IMR-90 (cell line): ENCODE data around the gene HOXC13. TPM values are rescaled to one million over a fixed set of nuclear protein-coding genes. Genes with fewer than 3 reads are reported as not detected.

ENCODE experiments used
- microRNA-seq, 2 experiments: library from miRNA; stranded (forward) in 1 of 2; unstranded in 1 of 2; fragments of 10-50 nt in 1 of 2; fragments of <30 nt in 1 of 2; gene quantifications in 1 of 2; microRNA quantifications in 1 of 2; one replicate each; pipeline versions ENCODE3 to v1.1.0; 2013 to 2020; ENCODE audit not compliant: insufficient read depth in 1 of 2, insufficient read length in 1 of 2, unreplicated experiment in 1 of 2
- polyA plus RNA-seq, 3 experiments: library from polyadenylated mRNA; depleted of rRNA; stranded (reverse); fragments of >200 nt; gene quantifications; 2 replicates each; pipeline ENCODE4 v1.2.3, GENCODE V29; 2012; ENCODE audit warnings: low replicate concordance in 1 of 3
- small RNA-seq, 5 experiments: library from RNA; depleted of rRNA; stranded (forward); fragments of <200 nt; gene quantifications; one replicate each; pipeline ENCODE3, GENCODE V24; 2012
- total RNA-seq: library from RNA; depleted of rRNA; stranded (reverse); fragments of >200 nt; gene quantifications from 2 replicates; pipeline ENCODE4 v1.2.3, GENCODE V29; 2012; rRNA removed

HOXC13 gene
- total and polyA plus RNA-seq, 2 of the 4 experiments (the other 2 are of a cell fraction): not detected

Small RNAs within 50 kb of the gene (microRNA-seq; reads per million reads assigned to microRNA genes)
- not detected for gene AC012531.3 (ENCODE audit: insufficient read depth, insufficient read length)
- not detected for gene AC012531.4 (ENCODE audit: insufficient read depth, insufficient read length)
- gene MIR196A2 (ENCODE audit: insufficient read depth in 1 of 2, insufficient read length in 1 of 2, unreplicated experiment in 1 of 2): 2.1 to 93.5 reads per million in 2 experiments
- not detected for gene RF01905 (ENCODE audit: insufficient read depth, insufficient read length)
- not detected for gene RF01906 (ENCODE audit: insufficient read depth, insufficient read length)

Small RNAs within 50 kb of the gene (small RNA-seq; reads per million reads assigned to genes)
- gene AC012531.3 (0 reads per million in 5 experiments), gene AC012531.4 (0 reads per million in 5 experiments), gene MIR196A2 (0 reads per million in 5 experiments), gene RF01905 (0 reads per million in 5 experiments), gene RF01906 (0 reads per million in 5 experiments)

Other genes with a start within 250 kb of the HOXC13 start
- gene CALCOCO1, start 211.4 kb upstream of the HOXC13 start, total RNA-seq: 100.0 and 169 TPM in 2 replicates
- 110 and 156 TPM in 2 replicates for gene CALCOCO1, start 211.4 kb upstream of the HOXC13 start, polyA plus RNA-seq (2012; rRNA removed)
- gene CISTR, start 186.9 kb upstream of the HOXC13 start, total RNA-seq: not detected in 2 replicates
- not detected in 2 replicates for gene CISTR, start 186.9 kb upstream of the HOXC13 start, polyA plus RNA-seq (2012; rRNA removed)
- gene HOXC12, start 16.1 kb downstream of the HOXC13 start, total RNA-seq: not detected in 2 replicates
- gene HOXC12, start 16.1 kb downstream of the HOXC13 start, polyA plus RNA-seq (2012; rRNA removed): not detected in 2 replicates
- not detected in 2 replicates for gene HOXC11, start 34.3 kb downstream of the HOXC13 start, total RNA-seq
- not detected in 2 replicates for gene HOXC11, start 34.3 kb downstream of the HOXC13 start, polyA plus RNA-seq (2012; rRNA removed)
- not detected in 2 replicates for gene HOTAIR, start 36.1 kb downstream of the HOXC13 start, total RNA-seq
- not detected in 2 replicates for gene HOTAIR, start 36.1 kb downstream of the HOXC13 start, polyA plus RNA-seq (2012; rRNA removed)
- gene HOXC10, start 46.3 kb downstream of the HOXC13 start, total RNA-seq: not detected in 2 replicates
- 0.15 TPM in 1 of 2 replicates, not detected in the other for gene HOXC10, start 46.3 kb downstream of the HOXC13 start, polyA plus RNA-seq (2012; rRNA removed)
- gene HOXC9, start 61.3 kb downstream of the HOXC13 start, total RNA-seq: not detected in 2 replicates
- gene HOXC9, start 61.3 kb downstream of the HOXC13 start, polyA plus RNA-seq (2012; rRNA removed): 0.13 and 0.26 TPM in 2 replicates
- 0.18 and 0.28 TPM in 2 replicates for gene HOXC8, start 70.2 kb downstream of the HOXC13 start, total RNA-seq
- 1.3 and 1.4 TPM in 2 replicates for gene HOXC8, start 70.2 kb downstream of the HOXC13 start, polyA plus RNA-seq (2012; rRNA removed)
- not detected in 2 replicates for gene HOXC6, start 89.6 kb downstream of the HOXC13 start, total RNA-seq
- 1.1 TPM in 2 replicates for gene HOXC6, start 89.6 kb downstream of the HOXC13 start, polyA plus RNA-seq (2012; rRNA removed)
- gene HOXC5, start 94.2 kb downstream of the HOXC13 start, total RNA-seq: not detected in 2 replicates
- gene HOXC5, start 94.2 kb downstream of the HOXC13 start, polyA plus RNA-seq (2012; rRNA removed): not detected in 2 replicates
- gene HOXC4, start 115.0 kb downstream of the HOXC13 start, total RNA-seq: under 0.01 TPM in 1 of 2 replicates, not detected in the other
- 0.23 and 0.26 TPM in 2 replicates for gene HOXC4, start 115.0 kb downstream of the HOXC13 start, polyA plus RNA-seq (2012; rRNA removed)